Rectal smooth muscle tissue (tissue), 1 donor: ENCODE results near the gene EML4.

Source experiments
- H3K27ac ChIP-seq: one replicate; pipeline ENCODE4 v1.7.0; 2013; ENCODE audit warnings: low read depth, low read length, inconsistent platforms
- H3K27me3 ChIP-seq: one replicate; pipeline ENCODE4 v1.7.0; 2013; ENCODE audit warnings: low read length; ENCODE audit not compliant: control insufficient read depth, insufficient read depth
- H3K36me3 ChIP-seq: one replicate; pipeline ENCODE4 v1.7.0; 2013; ENCODE audit warnings: low read length; ENCODE audit not compliant: control insufficient read depth, insufficient read depth
- H3K4me1 ChIP-seq: one replicate; pipeline ENCODE4 v1.7.0; 2013; ENCODE audit warnings: low read length; ENCODE audit not compliant: control insufficient read depth, insufficient read depth
- H3K4me3 ChIP-seq: one replicate; pipeline ENCODE4 v1.7.0; 2013; ENCODE audit warnings: low read length
- H3K9ac ChIP-seq: one replicate; pipeline ENCODE4 v1.7.0; 2013; ENCODE audit warnings: low read length

Gene EML4

GRCh38 chr2:42297322-42297936, 128.3 kb downstream of the EML4 start:
- no peaks in the 10 kb centered on the region for H3K27me3 ChIP-seq
- H3K4me3 ChIP-seq: no peak overlapping the region
- peaks cover 9% of the 10 kb centered on the region for H3K36me3 ChIP-seq
- no peaks in the 10 kb centered on the region for H3K4me1 ChIP-seq
- H3K27ac ChIP-seq: no peak overlapping the region
- no peak overlapping the region for H3K9ac ChIP-seq

GRCh38 chr2:42298132-42298531, 129.0 kb downstream of the EML4 start:
- Histone ChIP-seq H3K27me3 (no peaks in the 10 kb centered on the region), H3K9ac (no peak overlapping the region), H3K4me1 (no peaks in the 10 kb centered on the region), H3K27ac (no peak overlapping the region), H3K4me3 (no peak overlapping the region), H3K36me3 (peaks cover 11% of the 10 kb centered on the region)

DNA sequence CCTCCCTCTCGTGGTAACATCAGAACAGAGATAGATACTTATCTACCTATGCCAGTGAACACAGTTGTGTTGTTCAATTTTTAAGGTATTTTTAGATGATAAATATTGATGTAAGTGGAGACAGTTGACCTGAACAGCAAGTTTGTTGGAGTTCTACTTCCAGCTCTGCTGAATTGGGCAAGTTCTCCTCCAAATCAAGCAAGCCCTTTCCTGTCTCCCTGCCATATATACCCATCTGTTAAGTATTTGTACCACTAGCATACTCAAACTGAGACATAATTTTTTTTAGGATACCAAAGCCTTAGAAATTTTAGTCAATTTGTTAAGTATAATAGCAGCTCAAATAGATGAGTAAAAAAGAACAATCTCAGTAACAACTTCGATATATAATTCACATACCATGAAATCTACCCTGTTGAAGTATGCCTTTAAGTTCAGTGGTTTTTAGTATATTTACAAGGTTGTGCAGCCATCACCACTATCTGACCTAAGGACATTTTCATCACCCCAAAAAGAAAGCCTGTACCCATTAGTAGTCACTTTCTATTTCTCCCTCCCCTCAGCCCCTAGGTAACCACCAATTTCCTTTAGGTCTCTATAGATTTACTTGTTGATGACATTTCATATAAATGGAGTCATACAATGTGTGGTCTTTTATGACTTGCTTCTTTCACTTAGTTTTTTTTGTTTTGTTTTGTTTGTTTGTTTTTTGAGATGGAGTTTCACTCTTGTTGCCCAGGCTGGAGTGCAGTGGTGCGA, 130.0 kb downstream of the EML4 start:
- Histone ChIP-seq H3K4me1 (no peaks in the 10 kb centered on the region), H3K9ac (no peak overlapping the region), H3K27ac (no peak overlapping the region), H3K4me3 (no peak overlapping the region), H3K27me3 (no peaks in the 10 kb centered on the region), H3K36me3 (peaks cover 17% of the 10 kb centered on the region)

GRCh38 chr2:42300527-42300926, 131.4 kb downstream of the EML4 start:
- no peak overlapping the region for H3K4me3 ChIP-seq
- H3K4me1 ChIP-seq: no peaks in the 10 kb centered on the region
- no peaks in the 10 kb centered on the region for H3K27me3 ChIP-seq
- no peak overlapping the region for H3K9ac ChIP-seq
- H3K36me3 ChIP-seq: peaks cover 17% of the 10 kb centered on the region
- H3K27ac ChIP-seq: no peak overlapping the region

GRCh38 chr2:42303252-42303651, 134.1 kb downstream of the EML4 start:
- no peak overlapping the region for H3K4me3 ChIP-seq
- no peaks in the 10 kb centered on the region for H3K4me1 ChIP-seq
- H3K27me3 ChIP-seq: no peaks in the 10 kb centered on the region
- H3K36me3 ChIP-seq: peaks cover 13% of the 10 kb centered on the region
- no peak overlapping the region for H3K27ac ChIP-seq
- H3K9ac ChIP-seq: no peak overlapping the region

DNA sequence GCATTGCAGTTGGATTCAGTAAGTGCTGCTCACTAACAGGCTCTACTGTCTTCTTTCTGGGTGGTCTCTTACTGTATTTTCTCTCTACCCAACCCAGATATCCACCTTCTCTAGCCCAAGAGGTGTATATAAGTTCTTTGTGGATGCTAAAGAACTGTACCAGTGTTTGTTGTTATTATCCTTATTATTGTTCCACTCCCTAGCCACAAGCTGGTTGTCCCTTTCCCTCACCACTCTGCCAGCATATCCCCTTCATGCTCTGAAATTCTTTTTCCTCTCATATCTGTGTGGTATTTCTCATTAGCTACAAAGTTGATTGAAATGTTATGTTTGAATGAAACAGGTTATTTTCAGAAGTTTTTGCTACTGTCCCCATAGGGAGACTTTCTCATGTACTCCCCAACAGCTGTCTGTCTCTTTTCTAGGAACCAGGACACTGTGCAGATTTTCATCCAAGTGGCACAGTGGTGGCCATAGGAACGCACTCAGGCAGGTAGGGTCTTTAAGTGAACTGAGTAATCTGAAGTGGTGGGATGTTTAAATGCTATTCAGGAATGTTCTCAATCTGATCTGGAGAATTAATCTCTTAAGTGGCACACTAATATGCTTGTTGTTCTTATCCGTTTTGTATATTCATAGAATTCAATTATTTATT, 135.0 kb downstream of the EML4 start:
- Histone ChIP-seq H3K27ac (no peak overlapping the region), H3K9ac (no peak overlapping the region), H3K36me3 (peaks cover 13% of the 10 kb centered on the region)

GRCh38 chr2:42307180-42307579, 138.0 kb downstream of the EML4 start:
- Histone ChIP-seq H3K27ac (no peak overlapping the region), H3K4me1 (no peaks in the 10 kb centered on the region), H3K36me3 (peaks cover 13% of the 10 kb centered on the region), H3K9ac (no peak overlapping the region), H3K27me3 (no peaks in the 10 kb centered on the region), H3K4me3 (no peak overlapping the region)

More for the DNA sequence above, 135.0 kb downstream of the EML4 start:
- Histone ChIP-seq H3K4me3 (no peak overlapping the region), H3K27me3 (no peaks in the 10 kb centered on the region), H3K4me1 (no peaks in the 10 kb centered on the region)

DNA sequence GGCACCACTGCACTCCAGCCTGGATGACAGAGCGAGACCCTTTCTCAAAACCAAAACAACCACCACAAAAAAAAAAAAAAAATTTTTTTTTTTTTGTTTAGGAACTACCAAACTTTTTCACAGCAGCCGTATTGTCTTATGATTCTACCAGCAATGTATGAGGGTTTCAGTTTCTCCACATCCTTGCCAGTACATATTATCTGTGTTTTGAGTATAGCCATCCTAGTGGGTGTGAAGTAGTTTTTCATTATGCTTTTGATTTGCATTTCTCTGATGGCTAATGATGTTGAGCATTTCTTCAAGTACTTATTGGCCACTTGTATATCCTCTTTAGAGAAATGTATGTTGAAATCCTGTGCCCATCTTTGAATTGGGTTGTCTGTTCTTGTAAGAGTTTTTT, 140.2 kb downstream of the EML4 start:
- H3K27me3 ChIP-seq: no peaks in the 10 kb centered on the region
- no peak overlapping the region for H3K27ac ChIP-seq
- H3K4me1 ChIP-seq: no peaks in the 10 kb centered on the region
- H3K4me3 ChIP-seq: no peak overlapping the region
- no peak overlapping the region for H3K9ac ChIP-seq
- H3K36me3 ChIP-seq: peaks cover 3% of the 10 kb centered on the region

DNA sequence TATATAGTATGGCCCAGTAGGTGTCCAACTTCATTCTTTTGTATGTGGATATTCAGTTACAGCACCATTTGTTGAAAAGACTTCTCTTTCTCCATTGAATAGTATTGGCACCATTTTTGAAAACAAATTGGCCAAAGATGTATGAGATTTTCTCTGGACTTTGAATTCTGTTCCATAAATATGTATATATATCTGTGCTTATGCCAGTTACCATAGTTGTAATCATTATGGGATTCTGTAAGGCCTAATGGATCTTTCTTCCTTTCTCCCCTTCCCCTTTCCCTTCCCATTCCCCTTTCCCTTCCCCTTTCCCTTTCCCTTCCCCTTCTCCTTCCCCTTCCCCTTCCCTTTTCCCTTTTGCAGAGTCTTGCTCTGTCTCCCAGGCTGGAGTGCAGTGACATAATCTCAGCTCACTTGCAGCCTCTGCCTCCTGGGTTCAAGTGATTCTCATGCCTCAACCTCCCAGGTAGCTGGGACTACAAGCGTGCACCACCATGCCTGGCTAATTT, 140.9 kb downstream of the EML4 start:
- Histone ChIP-seq H3K4me3 (no peak overlapping the region), H3K4me1 (no peaks in the 10 kb centered on the region), H3K27ac (no peak overlapping the region), H3K9ac (no peak overlapping the region), H3K27me3 (no peaks in the 10 kb centered on the region), H3K36me3 (peaks cover 3% of the 10 kb centered on the region)

DNA sequence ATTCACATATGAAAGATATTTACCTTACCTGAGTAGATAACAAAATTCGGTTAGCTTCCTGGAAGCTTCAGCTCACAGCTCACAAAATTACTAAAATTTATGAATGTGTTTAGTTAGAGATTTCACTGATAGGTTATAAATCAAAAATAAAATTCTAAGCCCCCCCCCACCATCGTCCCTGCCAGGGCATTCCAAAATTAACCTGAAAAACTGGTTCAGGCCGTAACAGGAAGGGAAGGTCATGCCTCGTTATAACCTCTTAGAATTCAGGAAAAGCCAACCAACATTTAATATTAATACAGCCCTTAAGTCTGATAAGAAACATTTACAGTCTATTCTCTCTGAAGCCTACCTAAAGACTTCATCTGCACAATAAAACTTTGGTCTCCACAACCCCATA, 143.0 kb downstream of the EML4 start:
- H3K9ac ChIP-seq: no peak overlapping the region

GRCh38 chr2:42314892-42315468, 145.8 kb downstream of the EML4 start:
- Histone ChIP-seq H3K27ac (no peak overlapping the region), H3K4me1 (no peaks in the 10 kb centered on the region), H3K27me3 (no peaks in the 10 kb centered on the region), H3K4me3 (no peak overlapping the region), H3K9ac (no peak overlapping the region), H3K36me3 (peaks cover 5% of the 10 kb centered on the region)

More for the DNA sequence above, 143.0 kb downstream of the EML4 start:
- no peak overlapping the region for H3K4me3 ChIP-seq
- no peaks in the 10 kb centered on the region for H3K36me3 ChIP-seq
- H3K27ac ChIP-seq: no peak overlapping the region
- H3K27me3 ChIP-seq: no peaks in the 10 kb centered on the region
- no peaks in the 10 kb centered on the region for H3K4me1 ChIP-seq

GRCh38 chr2:42315844-42316470, 146.8 kb downstream of the EML4 start:
- Histone ChIP-seq H3K4me3 (no peak overlapping the region), H3K27me3 (no peaks in the 10 kb centered on the region), H3K27ac (no peak overlapping the region), H3K36me3 (peaks cover 6% of the 10 kb centered on the region), H3K4me1 (no peaks in the 10 kb centered on the region), H3K9ac (no peak overlapping the region)
